HG03460 (cell line): Measurements from ENCODE around the gene PLN.

Source experiments
- ATAC-seq: cut with Tn5 transposase; IDR thresholded peaks from one replicate; pipeline ENCODE4 v1.9.1; 2021; ENCODE audit not compliant: unreplicated experiment

The PLN gene

GRCh38 chr6:118577972-118578371 is 29.9 kb downstream of the PLN start:
- ATAC-seq: no peak

DNA sequence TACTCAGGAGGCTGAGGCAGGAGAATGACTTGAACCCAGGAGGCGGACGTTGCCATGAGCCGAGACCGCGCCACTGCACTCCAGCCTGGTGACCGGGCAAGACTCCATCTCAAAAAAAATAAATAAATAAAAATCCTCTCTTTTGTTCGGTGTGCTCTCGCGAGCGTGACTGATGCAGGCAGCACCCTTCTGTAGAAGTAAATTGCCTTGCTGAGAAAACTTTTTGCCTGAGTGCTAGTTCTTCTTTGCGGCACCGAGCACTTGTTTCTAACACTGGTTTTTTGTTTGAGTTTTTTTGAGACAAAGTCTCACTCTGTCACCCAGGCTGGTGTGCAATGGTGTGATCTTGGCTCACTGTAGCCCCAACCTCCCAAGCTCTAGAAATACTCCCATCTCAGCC is 30.5 kb downstream of the PLN start:
- no peak for ATAC-seq

DNA sequence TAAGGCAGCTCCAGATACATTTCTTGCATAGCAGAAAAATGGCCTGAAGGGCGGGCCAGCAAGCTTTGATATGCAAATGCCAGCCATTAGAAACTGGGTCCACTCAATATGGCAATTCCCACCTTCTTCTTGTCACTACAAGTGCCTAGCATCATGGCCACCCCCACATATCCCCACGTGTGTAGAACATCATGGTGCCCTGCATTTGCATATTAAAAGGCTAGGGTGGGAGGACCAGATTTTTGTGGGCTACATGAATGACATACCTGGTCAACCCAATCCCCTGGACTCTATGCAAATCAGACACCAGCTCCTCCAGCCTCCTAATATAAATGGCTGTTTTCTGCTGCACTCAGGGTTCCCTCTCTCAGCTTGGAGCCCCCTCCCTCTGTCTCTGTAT is 31.7 kb downstream of the PLN start:
- no peak for ATAC-seq

DNA sequence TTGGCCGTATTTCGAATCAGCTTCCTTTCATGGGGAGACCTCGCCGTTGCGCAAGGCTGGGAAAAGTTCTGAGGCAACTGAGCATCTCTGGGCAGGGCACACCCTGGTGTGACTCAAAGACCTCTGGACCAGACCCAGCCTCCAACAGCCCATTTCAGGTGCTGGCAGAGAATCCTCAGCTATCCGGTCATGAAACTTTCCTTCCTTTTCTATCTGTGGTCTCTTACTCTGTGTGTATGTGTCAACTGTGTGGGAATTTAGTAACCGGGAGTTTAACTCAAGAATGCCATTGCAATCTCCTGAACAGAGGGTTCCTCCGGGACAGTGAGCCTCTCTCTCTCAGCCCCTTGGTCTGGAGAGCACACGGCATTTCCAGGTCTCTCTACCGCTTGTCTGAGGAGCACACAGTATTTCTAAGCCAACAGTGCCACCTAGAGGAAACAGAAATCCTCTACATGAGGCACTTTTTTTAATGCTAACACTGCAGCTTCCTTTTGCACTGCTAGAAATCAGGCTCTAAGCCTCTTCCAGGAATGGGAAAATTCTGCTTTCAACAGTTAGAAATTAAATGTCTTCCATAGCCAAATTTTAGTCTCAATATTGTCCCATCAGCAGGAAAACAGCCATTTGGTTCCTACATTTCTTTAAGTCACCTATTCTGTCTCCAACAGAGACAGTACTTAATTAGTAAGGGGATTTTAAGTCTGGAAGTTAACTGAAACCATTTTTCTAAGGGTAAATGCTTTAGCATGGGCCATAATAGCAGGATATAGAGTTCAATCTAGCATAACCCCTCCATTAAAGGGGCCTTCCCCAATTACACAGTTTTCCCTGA is 32.7 kb downstream of the PLN start:
- ATAC-seq: no peak

GRCh38 chr6:118581489-118581959 is 33.4 kb downstream of the PLN start:
- no peak for ATAC-seq

DNA sequence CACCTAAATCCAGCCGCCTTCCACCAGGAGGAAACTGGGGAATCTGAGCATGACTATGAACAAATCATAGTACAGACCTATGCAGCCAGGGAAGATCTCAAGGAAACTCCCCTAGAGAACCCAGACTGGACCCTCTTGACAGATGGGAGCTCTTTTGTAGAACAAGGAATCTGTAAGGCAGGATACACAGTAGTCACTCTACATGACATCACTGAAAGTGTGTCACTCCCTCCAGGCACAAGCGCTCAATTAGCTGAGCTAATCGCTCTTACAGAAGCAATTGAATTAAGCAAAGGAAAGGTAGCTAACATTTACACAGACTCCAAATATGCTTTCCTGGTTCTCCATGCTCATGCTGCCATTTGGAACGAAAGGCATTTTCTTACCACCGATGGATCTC is 36.8 kb downstream of the PLN start:
- no peak for ATAC-seq

- ATAC-seq: no peak
Observed at GRCh38 chr6:118586746-118587485, 38.8 kb downstream of the PLN start.

DNA sequence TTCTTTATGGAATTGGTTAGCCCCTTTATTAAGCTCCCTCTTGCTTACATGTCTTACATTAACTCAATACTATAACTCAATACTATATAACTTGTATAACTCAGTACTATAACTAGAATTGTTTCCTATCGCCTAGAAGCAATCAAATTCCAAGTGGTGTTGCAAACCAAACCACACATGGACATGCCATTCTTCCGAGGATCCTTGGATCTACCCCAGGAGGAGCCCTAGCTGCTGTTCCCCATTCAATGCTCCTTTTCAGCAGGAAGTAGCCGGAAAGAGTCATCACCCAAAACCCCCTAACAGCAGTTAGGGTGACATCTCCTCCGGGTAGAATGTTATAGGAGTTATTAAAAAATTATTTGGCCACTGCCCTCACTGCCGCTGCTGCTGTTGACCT is 40.5 kb downstream of the PLN start:
- ATAC-seq: no peak

- no peak for ATAC-seq
Observed at GRCh38 chr6:118589186-118589585, 41.1 kb downstream of the PLN start.

DNA sequence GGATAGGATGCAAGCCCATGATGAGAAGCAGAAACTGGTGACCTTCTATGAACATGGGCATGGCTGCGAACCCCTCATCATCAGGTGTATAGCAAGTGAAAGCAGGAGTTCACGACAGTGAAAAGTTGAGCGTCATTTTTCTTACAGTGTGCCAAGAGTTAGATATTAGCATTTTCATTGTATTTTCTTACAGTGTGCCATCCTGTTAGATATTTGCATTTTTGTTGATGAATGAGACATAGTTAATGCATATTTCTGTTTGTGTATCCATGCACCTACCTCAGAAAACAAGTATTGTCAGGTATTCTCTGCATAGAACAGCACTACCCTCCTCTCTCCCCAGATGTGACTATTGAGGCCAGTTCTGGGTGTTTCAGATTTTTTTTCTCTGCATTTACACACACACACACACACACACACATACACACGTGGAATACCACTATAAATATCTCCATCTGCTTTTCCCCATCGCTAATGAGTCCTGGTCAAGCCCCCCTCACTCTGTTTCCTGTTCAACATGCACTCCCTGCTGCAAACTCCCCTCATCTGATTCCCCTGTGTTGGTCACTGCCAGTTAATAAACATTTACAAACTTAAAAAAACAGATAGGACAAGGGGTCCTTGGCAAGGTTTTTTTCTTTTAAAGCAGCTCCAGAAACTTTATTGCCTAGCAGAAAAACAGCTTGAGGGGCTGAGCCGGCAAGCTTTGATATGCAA is 41.7 kb downstream of the PLN start:
- no peak for ATAC-seq

GRCh38 chr6:118591897-118592296 is 43.8 kb downstream of the PLN start:
- ATAC-seq: no peak

DNA sequence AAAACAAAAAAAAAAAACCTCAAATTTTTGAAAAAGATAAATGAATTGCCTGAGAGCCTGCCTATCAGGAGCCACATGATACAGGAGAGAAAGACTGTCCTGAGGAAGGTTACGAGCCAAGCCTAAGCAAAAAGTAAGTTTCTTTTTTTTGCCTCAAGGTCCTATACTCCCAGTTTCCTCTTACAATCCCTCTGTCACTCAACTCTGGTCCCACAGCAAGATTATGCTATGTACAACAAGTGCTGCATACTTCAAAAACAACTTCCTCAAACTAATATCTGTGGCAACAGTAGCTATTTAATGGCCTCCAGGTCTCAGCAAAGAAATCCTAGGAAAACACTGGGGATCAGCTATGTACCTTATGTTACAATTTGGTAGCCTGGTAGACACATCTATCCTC is 46.8 kb downstream of the PLN start:
- no peak for ATAC-seq

DNA sequence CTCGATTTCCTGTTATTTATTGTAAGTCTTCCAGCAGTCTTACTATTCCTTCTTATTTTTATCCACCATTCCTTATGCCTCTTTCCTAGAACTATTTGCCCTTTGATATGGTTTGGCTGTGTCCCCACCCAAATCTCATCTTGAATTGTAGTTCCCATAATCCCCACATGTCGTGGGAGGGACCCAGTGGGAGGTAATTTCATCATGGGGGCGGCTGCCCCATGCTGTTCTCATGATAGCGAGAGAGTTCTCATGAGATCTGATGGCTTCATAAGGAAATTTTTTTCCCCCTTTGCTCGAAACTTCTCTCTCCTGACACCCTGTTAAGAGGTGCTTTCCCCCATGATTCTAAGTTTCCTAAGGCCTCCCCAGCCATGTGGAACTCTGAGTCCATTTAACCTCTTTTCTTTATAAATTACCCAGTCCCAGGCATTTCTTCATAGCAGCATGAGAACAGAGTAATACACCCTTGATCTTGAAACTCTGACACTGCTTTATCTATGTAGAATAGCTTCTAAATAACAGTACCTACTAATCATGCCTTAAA is 48.8 kb downstream of the PLN start:
- ATAC-seq: no peak

- no peak for ATAC-seq
Observed at GRCh38 chr6:118597636-118598035, 49.5 kb downstream of the PLN start.

DNA sequence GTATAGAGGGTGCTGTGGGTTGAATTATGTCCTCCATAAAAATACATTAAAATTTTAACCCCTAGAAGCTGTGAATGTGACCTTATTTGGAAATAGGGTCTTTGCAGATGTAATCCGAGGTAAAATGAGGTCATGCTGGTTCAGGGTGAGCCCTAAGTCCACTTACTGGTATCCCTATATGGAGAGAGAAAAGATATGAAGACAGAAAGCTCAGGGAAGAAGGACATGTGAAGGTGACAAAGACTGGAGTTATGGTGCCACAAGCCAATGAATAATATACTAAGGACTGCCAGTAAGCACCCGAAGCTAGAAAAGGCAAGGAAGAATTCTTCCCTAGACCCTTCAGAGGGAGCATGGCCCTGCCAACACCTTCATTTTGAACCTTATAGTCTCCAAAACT is 50.2 kb downstream of the PLN start:
- no peak for ATAC-seq

- no peak for ATAC-seq
Observed at GRCh38 chr6:118602300-118602699, 54.2 kb downstream of the PLN start.

DNA sequence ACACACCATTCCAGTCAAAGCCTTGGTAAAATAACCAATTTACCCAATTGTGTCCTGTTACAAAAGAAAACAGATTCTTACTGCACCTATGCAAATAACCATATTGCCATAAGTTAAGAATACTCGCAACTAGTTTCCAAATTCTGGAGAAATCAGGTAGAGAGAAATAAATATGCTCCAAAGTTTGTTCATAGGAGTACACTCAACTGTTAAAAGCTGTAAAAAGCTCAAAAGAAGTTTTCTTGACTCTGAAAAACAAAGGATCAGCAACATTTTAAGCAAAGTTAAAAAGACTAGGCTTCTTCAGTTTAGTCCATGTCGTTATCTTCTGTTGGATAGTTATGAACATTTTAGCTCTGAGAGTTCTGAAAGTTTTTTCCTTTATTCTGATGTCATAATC is 55.3 kb downstream of the PLN start:
- no peak for ATAC-seq

DNA sequence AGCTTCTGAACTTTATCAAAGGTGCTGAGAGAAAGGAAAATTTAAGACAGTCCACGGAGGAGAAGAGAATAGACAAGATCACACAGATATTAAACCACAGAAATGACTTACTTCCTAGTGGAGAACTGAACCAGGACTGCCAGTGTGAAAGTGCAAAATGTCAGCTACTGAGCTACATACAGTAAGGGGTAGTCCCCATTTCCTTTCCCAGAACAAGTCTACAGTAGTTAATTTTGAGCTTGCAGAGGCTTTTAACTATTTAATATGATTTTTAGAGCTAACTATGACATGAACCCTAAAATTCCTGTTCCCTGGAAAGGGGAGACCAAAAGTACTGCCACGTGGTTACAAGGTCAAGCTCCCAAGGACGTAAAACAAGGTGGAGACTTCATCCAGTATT is 58.2 kb downstream of the PLN start:
- no peak for ATAC-seq

DNA sequence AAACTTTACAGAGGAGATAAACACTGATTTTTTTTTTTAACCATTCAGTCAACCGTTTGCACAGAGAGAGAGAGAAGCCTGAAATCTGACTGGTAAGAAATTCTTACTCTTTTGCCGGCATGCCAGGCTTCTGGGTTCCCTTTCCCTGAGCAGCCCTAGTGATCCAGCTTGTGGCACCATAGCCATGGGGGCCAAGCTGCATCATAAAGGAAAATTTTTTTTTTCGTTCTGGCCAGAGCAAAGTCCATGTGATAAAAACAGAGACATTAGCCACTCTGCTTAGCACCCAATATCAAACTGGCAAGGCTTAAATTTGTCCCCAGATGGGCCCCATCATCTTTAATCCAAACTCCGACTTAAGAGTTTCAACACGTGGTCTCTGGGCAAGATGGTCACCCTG is 58.8 kb downstream of the PLN start:
- ATAC-seq: no peak
